GM21367 (cell line): ENCODE measurements around the gene NMT2.

ENCODE experiments used
- ATAC-seq: cut with Tn5 transposase; IDR thresholded peaks from one replicate; pipeline ENCODE4 v1.9.1; 2021; ENCODE audit not compliant: unreplicated experiment

The NMT2 gene

GRCh38 chr10:15097011-15097812, 71.3 kb downstream of the NMT2 start, which contains the start of gene RPP38:
Gene RPP38 (plus strand): TSS chr10:15097355. CDS start chr10:15103315, 5,960 bp downstream.
- ATAC-seq: peak; percentile 89

- no peak for ATAC-seq
Observed at GRCh38 chr10:15096661-15097010, 71.9 kb downstream of the NMT2 start.

- ATAC-seq: no peak
Observed at GRCh38 chr10:15092855-15093408, 75.6 kb downstream of the NMT2 start.

GRCh38 chr10:15091418-15091817, 77.1 kb downstream of the NMT2 start:
- no peak for ATAC-seq

- ATAC-seq: peak; percentile 99
Observed at GRCh38 chr10:15088428-15089261, 79.8 kb downstream of the NMT2 start, which contains the start of gene ACBD7. Gene ACBD7 (minus strand): TSS chr10:15088776. CDS start chr10:15088728, 48 bp downstream.

- no peak for ATAC-seq
Observed at GRCh38 chr10:15084502-15084922, 84.0 kb downstream of the NMT2 start.

- no peak for ATAC-seq
Observed at GRCh38 chr10:15083674-15084501, 84.6 kb downstream of the NMT2 start.

GRCh38 chr10:15075421-15075820, 93.1 kb downstream of the NMT2 start:
- ATAC-seq: no peak

GRCh38 chr10:15072358-15072757, 96.1 kb downstream of the NMT2 start:
- ATAC-seq: no peak

- no peak for ATAC-seq
Observed at GRCh38 chr10:15069230-15069629, 99.3 kb downstream of the NMT2 start.

- no peak for ATAC-seq
Observed at GRCh38 chr10:15068802-15069201, 99.7 kb downstream of the NMT2 start.

- no peak for ATAC-seq
Observed at GRCh38 chr10:15067154-15067553, 101.3 kb downstream of the NMT2 start.

- no peak for ATAC-seq
Observed at GRCh38 chr10:15060638-15061037, 107.9 kb downstream of the NMT2 start.

GRCh38 chr10:15059914-15060313, 108.6 kb downstream of the NMT2 start:
- ATAC-seq: no peak

GRCh38 chr10:15058689-15059088, 109.8 kb downstream of the NMT2 start:
- no peak for ATAC-seq
